Heart left ventricle (tissue), 13 donors: ENCODE results near the gene KLHDC8A.

ENCODE experiments used
- CTCF ChIP-seq, 12 donors: fragments of 200-600 bp; sonication (generic) in 4 of 12; IDR thresholded peaks; one replicate each; pipeline versions ENCODE4 v1.5.0 to v1.8.0; 2018 to 2022; ENCODE audit warnings: antibody characterized with exemption in 12 of 12, mild to moderate bottlenecking in 5 of 12
- POLR2A ChIP-seq, 2 donors: fragments of 450-650 bp; IDR thresholded peaks; one replicate each; pipeline ENCODE4 v1.6.1; 2017; ENCODE audit warnings: antibody characterized with exemption in 2 of 2, mild to moderate bottlenecking in 2 of 2, moderate library complexity in 2 of 2
- donor health status: ischemic (EF 13 %, LVEDD 7.1; RV severe dilation, severe dysfunction).
- donor health status: DM: no; HTN: yes; CAD: no.
- donor health status: DM: no; HTN: no; CAD: no.
- donor health status: ischemic (EF 25% LVEDD 6.9; RV normal size, moderate dysfunction).
- donor health status: ischemic (EF 25% LVEDD 5.7; RV mildly dilated, moderate dysfunction).
- donor health status: ischemic (EF 35%, LVEDD 5.7; RV mildly dilated, moderate dysfunction).
- donor health status: nonischemic (EF 11% LVEDD 7.7; RV severe dilation, severe dysfunction).
- donor health status: DM: yes; HTN: yes; CAD: no.
- donor health status: PGD.
- donor health status: ischemic (EF 29% LVEDD 5.4; RV normal size, mild dysfunction).
- donor health status: nonischemic (EF 23%, LVEDD 6.1; RV moderate dilation, normal function).

GRCh38 chr1:205303247-205303888 lies 53.4 kb downstream of the KLHDC8A start:
- TF ChIP-seq CTCF (IDR thresholded peaks at IDR 0.05): no peak
- TF ChIP-seq POLR2A (IDR thresholded peaks at IDR 0.05): no peak
